Heart left ventricle (tissue), 16 donors: ENCODE measurements around the gene AVPR2. TPM values are rescaled to one million over a fixed set of nuclear protein-coding genes. Genes with fewer than 3 reads are reported as not detected.

Source experiments
- ATAC-seq, 4 donors: fragments of 200-7000 bp; cut with Tn5 transposase; one replicate each; pipeline ENCODE4 v1.9.1; 2020 to 2022; ENCODE audit warnings: moderate library complexity in 4 of 4, mild to moderate bottlenecking in 3 of 4, moderate number of reproducible peaks in 1 of 4
- DNase-seq, 5 donors: peaks; one replicate each; pipeline ENCODE4 v3.0.0-alpha.2; 2020
- H3K27ac ChIP-seq, 12 donors: fragments of 200-600 bp; sonication (generic) in 4 of 12; one replicate each; pipeline versions ENCODE4 v1.5.0 to v1.8.0; 2016 to 2022; ENCODE audit warnings: mild to moderate bottlenecking in 2 of 12
- H3K27me3 ChIP-seq, 9 donors: fragments of 200-600 bp; sonication (generic) in 2 of 9; one replicate each; pipeline versions ENCODE4 v1.5.1 to v1.8.0; 2016 to 2022; ENCODE audit warnings: mild to moderate bottlenecking in 3 of 9
- H3K36me3 ChIP-seq, 9 donors: fragments of 200-600 bp; sonication (generic) in 2 of 9; one replicate each; pipeline versions ENCODE4 v1.5.0 to v1.8.0; 2018 to 2022; ENCODE audit warnings: mild to moderate bottlenecking in 2 of 9
- H3K4me1 ChIP-seq, 12 donors: fragments of 200-600 bp; sonication (generic) in 4 of 12; one replicate each; pipeline versions ENCODE4 v1.5.0 to v1.8.0; 2016 to 2022; ENCODE audit warnings: mild to moderate bottlenecking in 3 of 12
- H3K4me3 ChIP-seq, 12 donors: fragments of 200-600 bp; sonication (generic) in 4 of 12; one replicate each; pipeline versions ENCODE4 v1.5.0 to v1.8.0; 2017 to 2022; ENCODE audit warnings: mild to moderate bottlenecking in 9 of 12, moderate library complexity in 4 of 12
- H3K9me3 ChIP-seq, 12 donors: fragments of 200-600 bp; sonication (generic) in 4 of 12; one replicate each; pipeline versions ENCODE4 v1.5.0 to v1.8.0; 2016 to 2022; ENCODE audit warnings: mild to moderate bottlenecking in 1 of 12
- CTCF ChIP-seq, 12 donors: fragments of 200-600 bp; sonication (generic) in 4 of 12; IDR thresholded peaks; one replicate each; pipeline versions ENCODE4 v1.5.0 to v1.8.0; 2018 to 2022; ENCODE audit warnings: antibody characterized with exemption in 12 of 12, mild to moderate bottlenecking in 5 of 12
- POLR2A ChIP-seq, 2 donors: fragments of 450-650 bp; IDR thresholded peaks; one replicate each; pipeline ENCODE4 v1.6.1; 2017; ENCODE audit warnings: antibody characterized with exemption in 2 of 2, mild to moderate bottlenecking in 2 of 2, moderate library complexity in 2 of 2
- WGBS, 4 donors: extraction: QIAGEN DNeasy Blood & Tissue Kit in 2 of 4; methylation state at CpG; one replicate each; pipeline versions ENCODE4 v1.1.5 to v1.1.7; 2013 to 2018; 5-methylcytosine and 5-hydroxymethylcytosine counted together
- intact Hi-C, 10 donors: fragments of 100-400 bp; cut with DNase I; formaldehyde crosslinking; loops; one replicate each; pipeline versions ENCODE4 v1.11.1 to v1.14.2; 2022
- polyA plus RNA-seq, 2 donors: library from polyadenylated mRNA; stranded (reverse); fragments of 200-250 nt; gene quantifications; one replicate each; pipeline ENCODE4 v1.2.3, GENCODE V29; 2013
- total RNA-seq, 9 donors: library from RNA; depleted of rRNA in 2 of 9; stranded (reverse); fragments of >200 nt in 2 of 9; fragmentation: NEBNext Ultra II Directional in 3 of 9; extraction: Animal tissue kit (Norgen Biotek cat#: 25700) in 3 of 9; gene quantifications; one replicate each; pipeline versions ENCODE4 v1.1.0 to v1.2.4, GENCODE V29; 2016 to 2023
- donor health status: ischemic (EF 13 %, LVEDD 7.1; RV severe dilation, severe dysfunction).
- donor health status: healthy with polysubstance abuse.
- donor health status: DM: no; HTN: yes; CAD: no.
- donor health status: DM: no; HTN: no; CAD: no.
- donor health status: ischemic (EF 25% LVEDD 6.9; RV normal size, moderate dysfunction).
- donor health status: ischemic (EF 25% LVEDD 5.7; RV mildly dilated, moderate dysfunction).
- donor health status: healthy.
- donor health status: DM: yes; HTN: yes; CAD: no.
- donor health status: ischemic (EF 35%, LVEDD 5.7; RV mildly dilated, moderate dysfunction).
- donor health status: nonischemic (EF 11% LVEDD 7.7; RV severe dilation, severe dysfunction).
- donor health status: DM: yes; HTN: yes; CAD: no.
- donor health status: PGD.
- donor health status: ischemic (EF 29% LVEDD 5.4; RV normal size, mild dysfunction).
- donor health status: nonischemic (EF 23%, LVEDD 6.1; RV moderate dilation, normal function).

Gene AVPR2
- total and polyA plus RNA-seq, 11 donors: 2.2 to 10.5 (median 3.1) TPM

- WGBS, 4 donors: 71 to 80% (median 75%) methylated on average over 10 of the region's 10 CpGs
- DNase-seq: no peak
- Histone ChIP-seq H3K4me1 (no peaks in the 10 kb centered on the region), H3K27ac (no peak overlapping the region), H3K4me3 (no peak overlapping the region), H3K9me3 (no peaks in the 10 kb centered on the region), H3K27me3 (peaks cover 0 to 44% (median 0%) of the 10 kb centered on the region in 9 donors), H3K36me3 (no peaks in the 10 kb centered on the region)
- intact Hi-C loops: no loop called here
- ATAC-seq: no peak
- TF ChIP-seq POLR2A (IDR thresholded peaks at IDR 0.05) (no peak), CTCF (IDR thresholded peaks at IDR 0.05) (no peak)
These were observed 43.3 kb upstream of the AVPR2 start for GRCh38 chrX:153861151-153861550.

- intact Hi-C loops: no loop called here
- no peaks in the 10 kb centered on the region for H3K4me1 ChIP-seq
- H3K27ac ChIP-seq: no peak overlapping the region
- 69 to 77% (median 73%) methylated on average over 18 to 21 of the region's 21 CpGs for WGBS, 4 donors
- no peak overlapping the region for H3K4me3 ChIP-seq
- ATAC-seq (no peak), DNase-seq (no peak)
- no peak for TF ChIP-seq POLR2A (IDR thresholded peaks at IDR 0.05)
- TF ChIP-seq CTCF (IDR thresholded peaks at IDR 0.05): no peak
- no peaks in the 10 kb centered on the region for H3K36me3 ChIP-seq
- H3K27me3 ChIP-seq: peaks cover 0 to 38% (median 0%) of the 10 kb centered on the region in 9 donors
- H3K9me3 ChIP-seq: no peaks in the 10 kb centered on the region
These were observed 42.7 kb upstream of the AVPR2 start for GRCh38 chrX:153861733-153862310.

- no peak for ATAC-seq
- WGBS, 4 donors: 45 to 72% (median 63%) methylated on average over 14 to 22 of the region's 22 CpGs
- Histone ChIP-seq H3K36me3 (no peaks in the 10 kb centered on the region), H3K4me1 (no peaks in the 10 kb centered on the region), H3K27me3 (peaks cover 0 to 37% (median 0%) of the 10 kb centered on the region in 9 donors), H3K4me3 (no peak overlapping the region), H3K9me3 (no peaks in the 10 kb centered on the region), H3K27ac (no peak overlapping the region)
- no peak for DNase-seq
- TF ChIP-seq POLR2A (IDR thresholded peaks at IDR 0.05): no peak
- no peak for TF ChIP-seq CTCF (IDR thresholded peaks at IDR 0.05)
- intact Hi-C loops: no loop called here
These were observed 41.9 kb upstream of the AVPR2 start for GRCh38 chrX:153862369-153863250.

- no peak for DNase-seq
These were observed 41.1 kb upstream of the AVPR2 start for GRCh38 chrX:153863251-153863991.

More at GRCh38 chrX:153863251-153863991, 41.1 kb upstream of the AVPR2 start:
- ATAC-seq: no peak
- intact Hi-C loops: no loop called here
- Histone ChIP-seq H3K4me3 (no peak overlapping the region), H3K27me3 (peaks cover 0 to 31% (median 0%) of the 10 kb centered on the region in 9 donors), H3K4me1 (no peaks in the 10 kb centered on the region), H3K9me3 (no peaks in the 10 kb centered on the region), H3K27ac (no peak overlapping the region), H3K36me3 (no peaks in the 10 kb centered on the region)
- WGBS, 4 donors: 70 to 75% (median 73%) methylated on average over 20 to 28 of the region's 28 CpGs
- TF ChIP-seq CTCF (IDR thresholded peaks at IDR 0.05): no peak
- TF ChIP-seq POLR2A (IDR thresholded peaks at IDR 0.05): no peak
